GM12878 (cell line): ENCODE results near the gene HOXD9. TPM values are rescaled to one million over a fixed set of nuclear protein-coding genes. Genes with fewer than 3 reads are reported as not detected.

Experiments used
- ATAC-seq: fragments of 200-7000 bp; cut with Tn5 transposase; 3 replicates; pipeline ENCODE4 v1.9.1; 2020; ENCODE audit warnings: mild to moderate bottlenecking, moderate library complexity
- BruUV-seq: library from RNA; stranded (reverse); fragments of 400-500 nt; replicated peaks from 2 replicates; lab custom pipeline; 2021; lab: Mats Ljungman, UMichigan
- CTCF ChIA-PET: fragments of 300-600 bp; sonication (Branson Sonifier 250); formaldehyde crosslinking; extraction: SDS; loops from one replicate; lab custom pipeline; 2021; ENCODE audit warnings: inconsistent platforms; lab: Yijun Ruan, JAX
- POLR2A ChIA-PET: fragments of 350-600 bp; formaldehyde crosslinking; extraction: SDS; loops from one replicate; lab custom pipeline; 2021; ENCODE audit warnings: inconsistent platforms; lab: Charles Lee
- RAD21 ChIA-PET: fragments of 300-600 bp; sonication (Branson Sonifier 250); formaldehyde crosslinking; loops from one replicate; lab custom pipeline; 2023; ENCODE audit warnings: antibody characterized with exemption; ENCODE audit not compliant: unreplicated experiment; lab: Charles Lee
- SMC1A ChIA-PET: fragments of 300-600 bp; sonication (Branson Sonifier 250); formaldehyde crosslinking; loops from one replicate; lab custom pipeline; 2023; ENCODE audit not compliant: unreplicated experiment, uncharacterized antibody; lab: Charles Lee
- DNase-seq: peaks from one replicate; pipeline ENCODE4 v3.0.0-alpha.2; 2011; ENCODE audit warnings: low read depth, low spot score
- FAIRE-seq: peaks from 3 replicates; lab custom pipeline; 2011; peaks lifted over from hg19 to GRCh38; lab: Jason Lieb, UNC
- H2AFZ ChIP-seq: 2 replicates; pipeline ENCODE4 v1.6.0; 2011; ENCODE audit warnings: low read depth, low read length, control low read depth; ENCODE audit not compliant: control insufficient read depth
- H3K27ac ChIP-seq: 2 replicates; pipeline ENCODE4 v1.5.1; 2011; ENCODE audit warnings: control low read depth; ENCODE audit not compliant: control insufficient read depth, insufficient read depth
- H3K27me3 ChIP-seq, 2 experiments: replicated peaks in 1 of 2; 2 replicates each; pipeline versions ENCODE4 v1.6.0 to v1.6.1; 2011; ENCODE audit warnings: low read length in 1 of 2; ENCODE audit not compliant: control insufficient read depth in 2 of 2, insufficient read depth in 2 of 2
- H3K36me3 ChIP-seq, 2 experiments: 2 replicates each; pipeline ENCODE4 v1.5.1; 2011; ENCODE audit warnings: low read length in 1 of 2; ENCODE audit not compliant: control insufficient read depth in 2 of 2, insufficient read depth in 2 of 2
- H3K4me1 ChIP-seq: 2 replicates; pipeline ENCODE4 v1.6.1; 2011; ENCODE audit warnings: mild to moderate bottlenecking, low read length, moderate library complexity, mixed read lengths; ENCODE audit not compliant: control insufficient read depth, insufficient read depth
- H3K4me2 ChIP-seq: 2 replicates; pipeline ENCODE4 v1.6.0; 2011; ENCODE audit warnings: control low read depth; ENCODE audit not compliant: control insufficient read depth, insufficient read depth
- H3K4me3 ChIP-seq: fragments of 200-600 bp; sonication (generic); 2 replicates; pipeline ENCODE4 v1.5.1; 2016
- H3K79me2 ChIP-seq: 2 replicates; pipeline ENCODE4 v1.6.0; 2011; ENCODE audit warnings: low read length; ENCODE audit not compliant: control insufficient read depth, insufficient read depth
- H3K9ac ChIP-seq: 2 replicates; pipeline ENCODE4 v1.8.0; 2011; ENCODE audit warnings: low read length, control low read depth, mixed read lengths; ENCODE audit not compliant: control insufficient read depth, insufficient read depth
- H3K9me3 ChIP-seq: replicated peaks from 3 replicates; pipeline ENCODE4 v1.5.1; 2011; ENCODE audit warnings: mild to moderate bottlenecking, low read length; ENCODE audit not compliant: control insufficient read depth, insufficient read depth
- H4K20me1 ChIP-seq: 2 replicates; pipeline ENCODE4 v1.6.0; 2011; ENCODE audit not compliant: control insufficient read depth, insufficient read depth
- BCL11A ChIP-seq: IDR thresholded peaks from 2 replicates; pipeline ENCODE4 v1.6.1; 2011; ENCODE audit warnings: low read depth, low read length
- BHLHE40 ChIP-seq, 2 experiments: fragments of 450-650 bp in 1 of 2; IDR thresholded peaks; 2 replicates each; pipeline ENCODE4 v1.6.1; 2011 to 2017; ENCODE audit warnings: low read depth in 2 of 2, borderline replicate concordance in 1 of 2, improper control_type of control experiment in 1 of 2, low read length in 1 of 2, mild to moderate bottlenecking in 1 of 2
- CBX5 ChIP-seq: sonication (generic); IDR thresholded peaks from 2 replicates; pipeline ENCODE4 v1.6.1; 2016; ENCODE audit warnings: low read depth, moderate library complexity, mild to moderate bottlenecking, inconsistent platforms
- EED ChIP-seq: sonication (generic); IDR thresholded peaks from 2 replicates; pipeline ENCODE4 v1.6.1; 2016; ENCODE audit warnings: antibody characterized with exemption, low read depth
- ETV6 ChIP-seq, 2 experiments: fragments of 450-650 bp in 1 of 2; IDR thresholded peaks in 1 of 2; conservative IDR thresholded peaks in 1 of 2; 2 replicates each; pipeline ENCODE4 v1.6.1; 2014; ENCODE audit warnings: antibody characterized with exemption in 1 of 2, borderline replicate concordance in 1 of 2, low read depth in 1 of 2, mild to moderate bottlenecking in 1 of 2, moderate library complexity in 1 of 2
- FOXM1 ChIP-seq: IDR thresholded peaks from 2 replicates; pipeline ENCODE4 v1.6.1; 2012; ENCODE audit warnings: low read depth, mild to moderate bottlenecking, inconsistent platforms, low read length, moderate library complexity
- GATAD2B ChIP-seq: fragments of 450-650 bp; conservative IDR thresholded peaks from 2 replicates; pipeline ENCODE4 v1.6.1; 2017; ENCODE audit warnings: low read depth, mild to moderate bottlenecking, moderate library complexity
- MLLT1 ChIP-seq: fragments of 450-650 bp; IDR thresholded peaks from 2 replicates; pipeline ENCODE4 v1.6.1; 2016; ENCODE audit warnings: mild to moderate bottlenecking
- MTA3 ChIP-seq: IDR thresholded peaks from 2 replicates; pipeline ENCODE4 v1.6.1; 2012; ENCODE audit warnings: low read length, inconsistent platforms, borderline replicate concordance
- NKRF ChIP-seq: fragments of 450-650 bp; conservative IDR thresholded peaks from 2 replicates; pipeline ENCODE4 v1.6.1; 2017; ENCODE audit warnings: mild to moderate bottlenecking, moderate library complexity
- RBBP5 ChIP-seq: fragments of 200-600 bp; sonication (generic); conservative IDR thresholded peaks from 2 replicates; pipeline ENCODE4 v1.6.1; 2016
- RCOR1 ChIP-seq: conservative IDR thresholded peaks from 2 replicates; pipeline ENCODE4 v1.6.1; 2012; ENCODE audit warnings: low read depth, low read length, improper control_type of control experiment
- TCF7 ChIP-seq: IDR thresholded peaks from 2 replicates; pipeline ENCODE4 v1.6.1; 2014; ENCODE audit warnings: antibody characterized with exemption, borderline replicate concordance
- ZBTB4 ChIP-seq: fragments of 450-650 bp; formaldehyde crosslinking; IDR thresholded peaks from 2 replicates; pipeline ENCODE4 v1.4.0; 2022; ENCODE audit warnings: mild to moderate bottlenecking, moderate library complexity
- ZZZ3 ChIP-seq: IDR thresholded peaks from 2 replicates; pipeline ENCODE4 v1.6.1; 2011; ENCODE audit warnings: low read depth; ENCODE audit not compliant: control insufficient read depth, insufficient read length
- WGBS: methylation state at CpG from one replicate; pipeline ENCODE4 v1.1.6; 2016; ENCODE audit warnings: low lambda C conversion rate; ENCODE audit not compliant: insufficient replicate concordance, insufficient coverage; ENCODE audit errors: missing lambda C conversion rate; 5-methylcytosine and 5-hydroxymethylcytosine counted together
- in situ Hi-C: fragments of 300-500 bp; cut with MboI; formaldehyde crosslinking; loops from 9 replicates; pipeline ENCODE4 v1.14.3; 2018; ENCODE audit warnings: mixed read lengths
- intact Hi-C: fragments of 100-400 bp; cut with micrococcal nuclease; formaldehyde crosslinking; loops from one replicate; pipeline ENCODE4 v1.14.2; 2022; ENCODE audit not compliant: unreplicated experiment
- polyA plus RNA-seq, 11 experiments: library from polyadenylated mRNA; depleted of rRNA in 4 of 11; unstranded in 6 of 11; stranded (reverse) in 5 of 11; fragments of >200 nt; fragmentation: Nextera tagmentation in 4 of 11; fragmentation: Illumina TruSeq in 1 of 11; extraction: Ambion mirVana in 4 of 11; extraction: Trizol in 1 of 11; gene quantifications; 1 replicate in 1 of 11; 2 replicates in 10 of 11; pipeline versions ENCODE4 v1.2.1 to v1.2.3, GENCODE V29; 2011 to 2016; ENCODE audit warnings: inconsistent platforms in 2 of 11, missing spikeins in 2 of 11, low read depth in 1 of 11
- total RNA-seq, 4 experiments: library from RNA; depleted of rRNA in 3 of 4; stranded (reverse); fragments of >200 nt in 3 of 4; fragmentation: Illumina TruSeq in 1 of 4; extraction: Trizol in 1 of 4; gene quantifications; 2 replicates each; pipeline versions ENCODE4 v1.2.1 to v1.2.3, GENCODE V29; 2013 to 2021

The HOXD9 gene
- total and polyA plus RNA-seq, 10 of the 15 experiments (the other 5 are each of a cell fraction or from before 2014, with no cell fraction given): not detected

GRCh38 chr2:176124947-176125771, 2.6 kb downstream of the HOXD9 start (continued):
- TF ChIP-seq BCL11A: no peak
- no peak for TF ChIP-seq MTA3
- no peak for TF ChIP-seq CBX5
- TF ChIP-seq RCOR1: no peak
- no peak for TF ChIP-seq EED
- TF ChIP-seq BHLHE40 (IDR thresholded peaks at IDR 0.05; ENCODE audit: borderline replicate concordance in 1 of 2, low read depth in 2 of 2, low read length in 1 of 2): no peak
- no peak for TF ChIP-seq ETV6 (conservative IDR thresholded peaks at IDR 0.05 in 1 of 2, IDR thresholded peaks at IDR 0.05 in 1 of 2; ENCODE audit: borderline replicate concordance in 1 of 2, low read depth in 1 of 2)
- no peak for TF ChIP-seq RBBP5

GRCh38 chr2:176125772-176126054, 3.2 kb downstream of the HOXD9 start:
- FAIRE-seq (no peak), DNase-seq (no peak), ATAC-seq (no peak)
- Histone ChIP-seq H3K27me3 (peaks cover 10 to 28% of the 10 kb centered on the region in 2 experiments), H3K9ac (no peak overlapping the region), H4K20me1 (no peaks in the 10 kb centered on the region), H3K4me1 (no peaks in the 10 kb centered on the region), H3K79me2 (no peaks in the 10 kb centered on the region), H2AFZ (no peak overlapping the region), H3K36me3 (no peaks in the 10 kb centered on the region), H3K27ac (no peak overlapping the region), H3K9me3 (peaks cover 1% of the 10 kb centered on the region; the same call in 2 of the 3 replicates), H3K4me2 (no peak overlapping the region), H3K4me3 (no peak overlapping the region)
- RAD21 ChIA-PET: interaction anchor here (0.7 to 3.7 kb wide), 3 partner anchors 428 to 1023 kb away, joined by 3 to 17 read pairs (median 16); no protein-coding TSS in a partner anchor
- SMC1A ChIA-PET: interaction anchor here (0.7 to 3.1 kb wide), 5 partner anchors 15 to 526 kb away, joined by 4 to 37 read pairs (median 9); no protein-coding TSS in a partner anchor
- intact Hi-C loops (loop anchor here (2.0 to 5.0 kb wide), 6 partner anchors 329 to 1037 kb away; no protein-coding TSS in a partner anchor), in situ Hi-C loops (loop anchor here (5.0 to 25.0 kb wide), 4 partner anchors 512 to 1212 kb away; no protein-coding TSS in a partner anchor)
- POLR2A ChIA-PET: no interaction called here
- CTCF ChIA-PET: interaction anchor here (0.8 to 4.3 kb wide), 9 partner anchors 15 to 1024 kb away, joined by 3 to 79 read pairs (median 17); no protein-coding TSS in a partner anchor
- WGBS: 26% methylated on average over 6 of the region's 6 CpGs
- no TSS peak for BruUV-seq
- no peak for TF ChIP-seq EED
- no peak for TF ChIP-seq ZBTB4 (CRISPR knock-in tag)
- no peak for TF ChIP-seq GATAD2B
- no peak for TF ChIP-seq FOXM1
- TF ChIP-seq ETV6 (conservative IDR thresholded peaks at IDR 0.05 in 1 of 2, IDR thresholded peaks at IDR 0.05 in 1 of 2; ENCODE audit: borderline replicate concordance in 1 of 2, low read depth in 1 of 2): no peak
- no peak for TF ChIP-seq TCF7
- no peak for TF ChIP-seq ZZZ3
- no peak for TF ChIP-seq NKRF
- no peak for TF ChIP-seq MLLT1
